ENCODE measurements around the gene GAS7. TPM values are rescaled to one million over a fixed set of nuclear protein-coding genes. Genes with fewer than 3 reads are reported as not detected.

The GAS7 gene
- polyA plus RNA-seq, 1 donor, result 24.4 TPM

- Histone ChIP-seq H3K4me3 (ENCODE audit: low read length) (no peak overlapping the region), H3K36me3 (ENCODE audit: control insufficient read depth, insufficient read depth, low read length) (no peaks in the 10 kb centered on the region), H3K4me1 (ENCODE audit: control insufficient read depth, insufficient read depth, low read length) (no peaks in the 10 kb centered on the region), H3K27ac (ENCODE audit: low read length) (no peak overlapping the region), H3K27me3 (ENCODE audit: control insufficient read depth, insufficient read depth, low read length) (peaks cover 14% of the 10 kb centered on the region), H3K9me3 (ENCODE audit: control insufficient read depth, low read depth, low read length) (peaks cover under 1% of the 10 kb centered on the region)
- no CpG with 5 or more reads among the region's 5 CpGs for WGBS (ENCODE audit: insufficient coverage, low lambda C conversion rate)
- DNase-seq, result no peak
Observed at GRCh38 chr17:10192461-10192860, 5.9 kb downstream of the GAS7 start.

- H3K36me3 ChIP-seq (ENCODE audit: control insufficient read depth, insufficient read depth, low read length), result no peaks in the 10 kb centered on the region
- 67% methylated on average over 3 of the region's 5 CpGs for WGBS (ENCODE audit: insufficient coverage, low lambda C conversion rate)
Observed at GRCh38 chr17:10187456-10187855, 10.9 kb downstream of the GAS7 start.

DNA sequence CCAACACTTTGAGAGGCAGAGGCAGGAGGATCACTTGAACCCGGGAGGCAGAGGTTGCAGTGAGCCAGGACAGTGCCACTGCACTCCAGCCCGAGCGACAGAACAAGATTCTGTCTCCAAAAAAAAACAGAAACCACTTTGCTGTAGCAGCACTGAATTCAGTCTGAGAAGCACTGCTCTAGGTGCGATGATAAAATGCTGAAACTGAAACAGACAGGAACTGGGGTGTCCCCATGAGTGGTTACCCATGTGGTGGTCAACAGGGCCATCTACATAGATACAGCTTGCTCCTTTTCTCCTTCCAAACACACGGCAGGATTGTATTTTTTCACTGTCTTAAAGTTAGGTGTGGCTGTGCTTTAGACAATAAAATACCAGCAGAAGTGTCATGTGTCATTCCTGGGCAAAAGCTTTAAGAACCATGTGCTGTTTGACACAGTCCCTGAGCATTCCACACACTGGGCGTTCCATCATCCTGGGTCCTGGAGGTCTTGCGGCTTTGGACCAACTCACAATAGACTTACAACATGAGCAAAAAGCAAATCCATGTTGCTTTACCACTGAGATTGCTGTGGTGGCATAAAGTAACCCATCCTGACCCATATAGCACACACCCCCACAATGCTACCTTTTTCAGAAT, 11.5 kb downstream of the GAS7 start:
- Histone ChIP-seq H3K27me3 (ENCODE audit: control insufficient read depth, insufficient read depth, low read length) (no peaks in the 10 kb centered on the region), H3K9me3 (ENCODE audit: control insufficient read depth, low read depth, low read length) (no peaks in the 10 kb centered on the region), H3K4me1 (ENCODE audit: control insufficient read depth, insufficient read depth, low read length) (no peaks in the 10 kb centered on the region), H3K4me3 (ENCODE audit: low read length) (no peak overlapping the region), H3K27ac (ENCODE audit: low read length) (no peak overlapping the region), H3K36me3 (ENCODE audit: control insufficient read depth, insufficient read depth, low read length) (no peaks in the 10 kb centered on the region)
- no peak for DNase-seq
- WGBS (ENCODE audit: insufficient coverage, low lambda C conversion rate), result 70% methylated on average over 2 of the region's 7 CpGs

More at GRCh38 chr17:10187456-10187855, 10.9 kb downstream of the GAS7 start:
- DNase-seq, result no peak
- H3K4me3 ChIP-seq (ENCODE audit: low read length), result no peak overlapping the region
- no peaks in the 10 kb centered on the region for H3K9me3 ChIP-seq (ENCODE audit: control insufficient read depth, low read depth, low read length)
- no peaks in the 10 kb centered on the region for H3K4me1 ChIP-seq (ENCODE audit: control insufficient read depth, insufficient read depth, low read length)
- H3K27ac ChIP-seq (ENCODE audit: low read length), result no peak overlapping the region
- H3K27me3 ChIP-seq (ENCODE audit: control insufficient read depth, insufficient read depth, low read length), result no peaks in the 10 kb centered on the region

GRCh38 chr17:10183931-10184930, 14.2 kb downstream of the GAS7 start:
- Histone ChIP-seq H3K36me3 (ENCODE audit: control insufficient read depth, insufficient read depth, low read length) (no peaks in the 10 kb centered on the region), H3K4me1 (ENCODE audit: control insufficient read depth, insufficient read depth, low read length) (no peaks in the 10 kb centered on the region), H3K27ac (ENCODE audit: low read length) (no peak overlapping the region), H3K27me3 (ENCODE audit: control insufficient read depth, insufficient read depth, low read length) (no peaks in the 10 kb centered on the region), H3K4me3 (ENCODE audit: low read length) (no peak overlapping the region), H3K9me3 (ENCODE audit: control insufficient read depth, low read depth, low read length) (no peaks in the 10 kb centered on the region)
- no CpG with 5 or more reads among the region's 8 CpGs for WGBS (ENCODE audit: insufficient coverage, low lambda C conversion rate)
- no peak for DNase-seq

- no peaks in the 10 kb centered on the region for H3K27me3 ChIP-seq (ENCODE audit: control insufficient read depth, insufficient read depth, low read length)
- WGBS (ENCODE audit: insufficient coverage, low lambda C conversion rate), result no CpG with 5 or more reads among the region's 5 CpGs
- no peak overlapping the region for H3K4me3 ChIP-seq (ENCODE audit: low read length)
- no peaks in the 10 kb centered on the region for H3K4me1 ChIP-seq (ENCODE audit: control insufficient read depth, insufficient read depth, low read length)
- no peaks in the 10 kb centered on the region for H3K36me3 ChIP-seq (ENCODE audit: control insufficient read depth, insufficient read depth, low read length)
- DNase-seq, result no peak
- H3K27ac ChIP-seq (ENCODE audit: low read length), result no peak overlapping the region
- H3K9me3 ChIP-seq (ENCODE audit: control insufficient read depth, low read depth, low read length), result no peaks in the 10 kb centered on the region
Observed at GRCh38 chr17:10182785-10183184, 15.6 kb downstream of the GAS7 start.

- H3K27me3 ChIP-seq (ENCODE audit: control insufficient read depth, insufficient read depth, low read length), result no peaks in the 10 kb centered on the region
- no peak overlapping the region for H3K27ac ChIP-seq (ENCODE audit: low read length)
- no peak overlapping the region for H3K4me3 ChIP-seq (ENCODE audit: low read length)
- H3K4me1 ChIP-seq (ENCODE audit: control insufficient read depth, insufficient read depth, low read length), result peaks cover 4% of the 10 kb centered on the region
- no peak for DNase-seq
- WGBS (ENCODE audit: insufficient coverage, low lambda C conversion rate), result no CpG with 5 or more reads among the region's 8 CpGs
- H3K9me3 ChIP-seq (ENCODE audit: control insufficient read depth, low read depth, low read length), result no peaks in the 10 kb centered on the region
- H3K36me3 ChIP-seq (ENCODE audit: control insufficient read depth, insufficient read depth, low read length), result no peaks in the 10 kb centered on the region
Observed at GRCh38 chr17:10178506-10178991, 19.9 kb downstream of the GAS7 start.

DNA sequence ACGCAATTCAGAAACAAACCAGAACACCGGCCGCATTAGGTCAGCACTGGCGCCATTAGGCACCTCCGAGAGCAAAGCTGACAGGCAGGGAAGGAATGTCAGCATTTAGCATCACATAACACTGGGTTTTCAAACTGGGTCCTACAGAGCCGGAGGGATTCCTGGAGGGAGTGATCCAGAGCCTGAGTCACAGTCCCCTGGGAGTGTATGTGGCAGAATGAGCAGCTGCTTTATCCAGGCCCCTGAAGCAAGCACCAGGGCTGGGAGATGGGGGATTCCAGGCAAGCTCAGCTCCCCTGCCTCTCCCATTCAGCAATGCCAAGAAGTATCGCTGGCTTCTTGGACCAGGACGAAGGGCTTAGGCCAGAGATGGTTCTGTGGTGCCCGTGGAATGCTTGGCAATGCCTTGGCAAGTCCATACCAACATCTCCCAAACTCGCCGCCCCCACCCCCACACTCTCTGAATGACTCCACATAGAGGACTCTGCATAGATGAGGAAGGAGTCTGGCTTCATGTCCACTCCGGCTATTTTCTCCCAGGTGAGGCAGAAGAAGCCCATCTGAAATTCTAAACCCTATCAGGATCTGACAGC, 20.4 kb downstream of the GAS7 start:
- H3K4me3 ChIP-seq (ENCODE audit: low read length), result no peak overlapping the region
- no peaks in the 10 kb centered on the region for H3K9me3 ChIP-seq (ENCODE audit: control insufficient read depth, low read depth, low read length)
- H3K27ac ChIP-seq (ENCODE audit: low read length), result no peak overlapping the region
- DNase-seq, result no peak
- H3K36me3 ChIP-seq (ENCODE audit: control insufficient read depth, insufficient read depth, low read length), result no peaks in the 10 kb centered on the region
- H3K4me1 ChIP-seq (ENCODE audit: control insufficient read depth, insufficient read depth, low read length), result peaks cover 4% of the 10 kb centered on the region
- no CpG with 5 or more reads among the region's 12 CpGs for WGBS (ENCODE audit: insufficient coverage, low lambda C conversion rate)
- H3K27me3 ChIP-seq (ENCODE audit: control insufficient read depth, insufficient read depth, low read length), result no peaks in the 10 kb centered on the region

DNA sequence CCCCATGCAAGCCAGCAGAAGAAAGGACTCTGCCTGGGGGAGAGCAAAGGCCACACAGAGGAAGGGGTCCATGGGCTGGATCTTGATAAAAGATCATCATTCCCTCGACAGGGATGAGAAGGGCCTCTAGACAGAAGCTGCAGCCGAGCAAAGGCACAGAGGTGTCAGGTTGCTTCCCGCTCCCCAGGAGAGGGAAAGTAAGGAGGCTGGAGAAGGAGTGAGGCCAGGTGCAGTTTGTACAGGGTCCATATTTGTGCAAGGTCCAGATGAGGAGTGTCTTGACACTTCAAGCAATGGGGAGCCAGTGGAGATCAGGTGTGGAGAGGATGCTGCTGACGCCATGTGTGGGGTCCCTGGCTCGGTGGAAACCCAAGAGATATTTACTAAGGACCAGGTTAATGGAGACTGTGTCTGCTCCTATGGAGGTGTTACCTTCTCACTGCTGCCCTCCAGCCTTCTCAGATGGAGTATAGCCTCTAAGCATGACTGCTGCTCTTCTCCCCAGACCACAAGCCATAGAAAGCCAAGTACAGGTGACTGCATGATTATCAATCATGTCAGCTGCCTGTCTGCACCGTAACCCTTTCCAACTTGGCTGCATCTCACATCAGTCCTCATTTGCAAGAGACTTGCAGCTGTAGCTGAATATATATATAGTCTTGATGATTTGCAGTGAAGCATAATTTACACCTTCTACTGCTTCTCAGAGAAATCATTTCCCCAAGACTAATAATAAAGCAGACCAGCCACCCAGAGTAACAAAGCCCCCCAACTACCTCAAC, 21.1 kb downstream of the GAS7 start:
- Histone ChIP-seq H3K9me3 (ENCODE audit: control insufficient read depth, low read depth, low read length) (no peaks in the 10 kb centered on the region), H3K4me1 (ENCODE audit: control insufficient read depth, insufficient read depth, low read length) (peaks cover 7% of the 10 kb centered on the region), H3K27ac (ENCODE audit: low read length) (no peak overlapping the region), H3K4me3 (ENCODE audit: low read length) (no peak overlapping the region), H3K27me3 (ENCODE audit: control insufficient read depth, insufficient read depth, low read length) (no peaks in the 10 kb centered on the region), H3K36me3 (ENCODE audit: control insufficient read depth, insufficient read depth, low read length) (no peaks in the 10 kb centered on the region)
- DNase-seq, result no peak
- no CpG with 5 or more reads among the region's 6 CpGs for WGBS (ENCODE audit: insufficient coverage, low lambda C conversion rate)

- H3K9me3 ChIP-seq (ENCODE audit: control insufficient read depth, low read depth, low read length), result no peaks in the 10 kb centered on the region
- H3K4me3 ChIP-seq (ENCODE audit: low read length), result no peak overlapping the region
- DNase-seq, result no peak
- H3K27ac ChIP-seq (ENCODE audit: low read length), result no peak overlapping the region
- peaks cover 14% of the 10 kb centered on the region for H3K4me1 ChIP-seq (ENCODE audit: control insufficient read depth, insufficient read depth, low read length)
- WGBS (ENCODE audit: insufficient coverage, low lambda C conversion rate), result no CpG with 5 or more reads among the region's 3 CpGs
- no peaks in the 10 kb centered on the region for H3K27me3 ChIP-seq (ENCODE audit: control insufficient read depth, insufficient read depth, low read length)
- no peaks in the 10 kb centered on the region for H3K36me3 ChIP-seq (ENCODE audit: control insufficient read depth, insufficient read depth, low read length)
Observed at GRCh38 chr17:10173913-10174312, 24.5 kb downstream of the GAS7 start.

DNA sequence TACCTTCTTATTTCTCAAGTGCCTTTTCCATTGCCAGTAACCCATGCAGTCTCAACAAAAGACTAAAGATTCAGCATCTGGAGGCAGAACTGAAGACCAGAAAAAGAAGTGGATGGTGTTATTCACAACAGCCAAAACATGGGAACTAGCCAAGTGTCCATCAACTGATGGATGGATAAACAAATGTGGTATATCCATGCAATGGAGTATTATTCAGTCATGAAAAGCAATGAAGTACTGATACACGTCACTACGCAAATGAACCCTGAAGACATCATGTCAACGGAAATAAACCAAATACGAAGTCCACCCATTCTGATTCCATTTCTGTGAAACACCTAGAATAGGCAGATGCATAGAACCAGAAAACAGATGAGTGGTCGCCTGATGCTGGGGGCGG, 25.6 kb downstream of the GAS7 start:
- no peaks in the 10 kb centered on the region for H3K36me3 ChIP-seq (ENCODE audit: control insufficient read depth, insufficient read depth, low read length)

More for the DNA sequence above, 25.6 kb downstream of the GAS7 start:
- DNase-seq, result no peak
- Histone ChIP-seq H3K4me1 (ENCODE audit: control insufficient read depth, insufficient read depth, low read length) (peaks cover 14% of the 10 kb centered on the region), H3K27ac (ENCODE audit: low read length) (no peak overlapping the region), H3K9me3 (ENCODE audit: control insufficient read depth, low read depth, low read length) (no peaks in the 10 kb centered on the region), H3K4me3 (ENCODE audit: low read length) (no peak overlapping the region), H3K27me3 (ENCODE audit: control insufficient read depth, insufficient read depth, low read length) (no peaks in the 10 kb centered on the region)
- WGBS (ENCODE audit: insufficient coverage, low lambda C conversion rate), result no CpG with 5 or more reads among the region's 6 CpGs

Measured in large intestine (tissue), 3 donors.